GM23248 (cell line): Measurements from ENCODE around the gene JUND. TPM values are rescaled to one million over a fixed set of nuclear protein-coding genes. Genes with fewer than 3 reads are reported as not detected.

Source experiments
- DNase-seq: peaks from one replicate; pipeline ENCODE4 v3.0.0-alpha.2; 2015
- H2AFZ ChIP-seq: fragments of 200-600 bp; sonication (generic); 2 replicates; pipeline ENCODE4 v1.6.1; 2016; ENCODE audit warnings: antibody characterized with exemption
- H3F3A ChIP-seq: fragments of 200-600 bp; sonication (generic); 2 replicates; pipeline ENCODE4 v1.6.1; 2016; ENCODE audit warnings: mild to moderate bottlenecking, antibody characterized with exemption, mixed run types; ENCODE audit not compliant: insufficient read depth
- H3K27ac ChIP-seq: fragments of 200-600 bp; sonication (generic); 2 replicates; pipeline ENCODE4 v1.5.1; 2016; ENCODE audit warnings: mild to moderate bottlenecking
- H3K27me3 ChIP-seq: fragments of 200-600 bp; sonication (generic); replicated peaks from 2 replicates; pipeline ENCODE4 v1.6.1; 2016; ENCODE audit warnings: mild to moderate bottlenecking; ENCODE audit not compliant: insufficient read depth
- H3K36me3 ChIP-seq: fragments of 200-600 bp; sonication (generic); 2 replicates; pipeline ENCODE4 v1.6.1; 2016; ENCODE audit warnings: low read depth, mild to moderate bottlenecking
- H3K4me1 ChIP-seq: fragments of 200-600 bp; sonication (generic); 2 replicates; pipeline ENCODE4 v1.6.1; 2016; ENCODE audit warnings: mild to moderate bottlenecking; ENCODE audit not compliant: insufficient read depth
- H3K4me2 ChIP-seq: fragments of 200-600 bp; sonication (generic); one replicate; pipeline ENCODE4 v1.6.1; 2016; ENCODE audit warnings: mild to moderate bottlenecking; ENCODE audit not compliant: unreplicated experiment
- H3K4me3 ChIP-seq: fragments of 200-600 bp; sonication (generic); 2 replicates; pipeline ENCODE4 v1.5.1; 2016; ENCODE audit warnings: mild to moderate bottlenecking
- H3K79me2 ChIP-seq: fragments of 200-600 bp; sonication (generic); 2 replicates; pipeline ENCODE4 v1.6.1; 2016; ENCODE audit warnings: mild to moderate bottlenecking; ENCODE audit not compliant: insufficient read depth
- H3K9ac ChIP-seq: fragments of 200-600 bp; sonication (generic); 2 replicates; pipeline ENCODE4 v1.6.1; 2016; ENCODE audit warnings: mild to moderate bottlenecking
- H3K9me2 ChIP-seq: fragments of 200-600 bp; sonication (generic); 2 replicates; pipeline ENCODE4 v1.6.1; 2016; ENCODE audit warnings: mixed run types, mild to moderate bottlenecking, moderate library complexity; ENCODE audit not compliant: insufficient read depth
- H3K9me3 ChIP-seq: fragments of 200-600 bp; sonication (generic); one replicate; pipeline ENCODE4 v1.6.1; 2017; ENCODE audit warnings: low read depth
- H4K20me1 ChIP-seq: fragments of 200-600 bp; sonication (generic); 2 replicates; pipeline ENCODE4 v1.6.0; 2016; ENCODE audit not compliant: insufficient read depth
- EZH2 ChIP-seq: fragments of 200-600 bp; sonication (generic); IDR thresholded peaks from 2 replicates; pipeline ENCODE4 v1.6.1; 2018; ENCODE audit warnings: antibody characterized with exemption, mild to moderate bottlenecking; ENCODE audit not compliant: insufficient read depth, poor library complexity, severe bottlenecking
- EZH2phosphoT487 ChIP-seq: fragments of 200-600 bp; sonication (generic); IDR thresholded peaks from 2 replicates; pipeline ENCODE4 v1.6.1; 2018; ENCODE audit warnings: antibody characterized with exemption, moderate library complexity, mild to moderate bottlenecking, low read depth; ENCODE audit not compliant: insufficient read depth
- WGBS, 2 experiments: methylation state at CpG; one replicate each; pipeline ENCODE4 v1.1.6; 2015 to 2017; ENCODE audit warnings: low lambda C conversion rate in 2 of 2, low coverage in 1 of 2; ENCODE audit errors: missing lambda C conversion rate in 2 of 2; 5-methylcytosine and 5-hydroxymethylcytosine counted together
- in situ Hi-C: fragments of 300-500 bp; cut with MboI; formaldehyde crosslinking; loops from 2 replicates; pipeline ENCODE4 v1.15.0; 2020
- polyA plus RNA-seq: library from polyadenylated mRNA; unstranded; fragments of >200 nt; fragmentation: Nextera tagmentation; extraction: Ambion mirVana; gene quantifications from 2 replicates; pipeline ENCODE4 v1.2.1, GENCODE V29; 2016
- total RNA-seq: library from RNA; depleted of rRNA; stranded (reverse); fragments of >200 nt; shearing (Covaris generic); gene quantifications from 2 replicates; pipeline ENCODE4 v1.2.3, GENCODE V29; 2014

JUND gene
- total and polyA plus RNA-seq, 2 experiments from 2014 or later: 15.3 to 172 TPM

DNA sequence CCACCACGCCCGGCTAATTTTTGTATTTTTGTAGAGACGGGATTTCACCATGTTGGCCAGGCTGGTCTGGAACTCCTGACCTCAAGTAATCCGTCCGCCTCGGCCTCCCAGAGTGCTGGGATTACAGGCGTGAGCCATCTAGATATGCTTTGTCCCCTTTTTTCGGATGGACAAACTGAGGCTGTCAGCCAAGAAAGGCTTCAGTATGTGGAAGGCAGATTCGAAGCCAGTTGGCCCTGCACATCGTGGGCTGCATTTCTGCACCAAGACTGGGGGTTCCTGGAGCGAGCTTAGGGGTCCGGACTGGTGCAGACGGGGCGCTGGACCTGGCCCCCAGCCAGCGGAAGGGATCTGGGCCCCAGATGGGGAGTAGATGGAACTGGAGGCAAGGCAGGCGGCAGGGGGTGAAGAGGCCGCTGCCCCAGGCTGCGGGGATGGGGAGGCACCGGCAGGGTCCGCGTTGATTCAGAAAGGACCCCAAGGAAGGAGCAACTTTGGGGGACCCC, 9.7 kb upstream of the JUND start:
- no peaks in the 10 kb centered on the region for H3K79me2 ChIP-seq
- peaks cover 12% of the 10 kb centered on the region; the same call in 1 of the 2 replicates for H3K4me1 ChIP-seq
- no peaks in the 10 kb centered on the region for H3K27me3 ChIP-seq
- peak overlapping the region; percentile 63 for H2AFZ ChIP-seq
- H3K27ac ChIP-seq: peak overlapping the region; percentile 88
- H3K9me2 ChIP-seq: no peaks in the 10 kb centered on the region
- H3K9ac ChIP-seq: peak overlapping the region; percentile 94
- H3K9me3 ChIP-seq: no peaks in the 10 kb centered on the region
- DNase-seq: no peak
- in situ Hi-C loops: no loop called here
- TF ChIP-seq EZH2: no peak
- no peak for TF ChIP-seq EZH2phosphoT487
- peak overlapping the region; percentile 72 for H3K4me3 ChIP-seq
- 28 to 30% methylated on average over 21 of the region's 21 CpGs for WGBS, 2 experiments
- H3F3A ChIP-seq: peaks cover 17% of the 10 kb centered on the region
- H4K20me1 ChIP-seq: no peaks in the 10 kb centered on the region
- no peaks in the 10 kb centered on the region for H3K36me3 ChIP-seq
- H3K4me2 ChIP-seq: peak overlapping the region; percentile 92

- Histone ChIP-seq H3K4me3 (no peak overlapping the region), H4K20me1 (no peaks in the 10 kb centered on the region), H3F3A (peaks cover 17% of the 10 kb centered on the region), H3K4me2 (no peak overlapping the region), H3K79me2 (no peaks in the 10 kb centered on the region), H3K9me2 (no peaks in the 10 kb centered on the region), H3K9me3 (no peaks in the 10 kb centered on the region), H3K4me1 (peaks cover 12% of the 10 kb centered on the region; the same call in 1 of the 2 replicates), H3K27ac (peak overlapping the region; percentile 12; the same call in 1 of the 2 replicates), H2AFZ (no peak overlapping the region), H3K27me3 (no peaks in the 10 kb centered on the region), H3K36me3 (no peaks in the 10 kb centered on the region), H3K9ac (no peak overlapping the region)
- in situ Hi-C loops: no loop called here
- TF ChIP-seq EZH2 (no peak), EZH2phosphoT487 (no peak)
- DNase-seq: peak; percentile 39
- 42 to 43% methylated on average over 13 to 14 of the region's 14 CpGs for WGBS, 2 experiments
Observed at GRCh38 chr19:18290302-18291018, 9.0 kb upstream of the JUND start.

- Histone ChIP-seq H3K9ac (no peak overlapping the region), H3K4me1 (peaks cover 12% of the 10 kb centered on the region; the same call in 1 of the 2 replicates), H3K27me3 (no peaks in the 10 kb centered on the region), H3K9me3 (no peaks in the 10 kb centered on the region), H3K4me3 (no peak overlapping the region), H3K36me3 (no peaks in the 10 kb centered on the region), H3K4me2 (no peak overlapping the region), H3K79me2 (no peaks in the 10 kb centered on the region), H3K9me2 (no peaks in the 10 kb centered on the region), H2AFZ (no peak overlapping the region), H3K27ac (0 out of 2 replicates have a peak overlapping the region, but pooled peaks have one; percentile 12), H4K20me1 (no peaks in the 10 kb centered on the region), H3F3A (peaks cover 19% of the 10 kb centered on the region)
- 50 to 55% methylated on average over 12 of the region's 12 CpGs for WGBS, 2 experiments
- DNase-seq: peak; percentile 22
- TF ChIP-seq EZH2phosphoT487 (no peak), EZH2 (no peak)
- in situ Hi-C loops: no loop called here
Observed at GRCh38 chr19:18289471-18290301, 8.3 kb upstream of the JUND start.

- H3F3A ChIP-seq: peaks cover 21% of the 10 kb centered on the region
- WGBS, 2 experiments: 60 to 72% methylated on average over 24 to 26 of the region's 26 CpGs
- H3K4me2 ChIP-seq: no peak overlapping the region
- H3K9ac ChIP-seq: no peak overlapping the region
- no peak overlapping the region for H3K4me3 ChIP-seq
- in situ Hi-C loops: no loop called here
- no peak for DNase-seq
- no peaks in the 10 kb centered on the region for H3K27me3 ChIP-seq
- H3K9me3 ChIP-seq: no peaks in the 10 kb centered on the region
- peaks cover 7% of the 10 kb centered on the region; the same call in 1 of the 2 replicates for H3K4me1 ChIP-seq
- no peaks in the 10 kb centered on the region for H3K36me3 ChIP-seq
- H4K20me1 ChIP-seq: no peaks in the 10 kb centered on the region
- H3K27ac ChIP-seq: no peak overlapping the region
- TF ChIP-seq EZH2phosphoT487 (no peak), EZH2 (no peak)
- no peaks in the 10 kb centered on the region for H3K79me2 ChIP-seq
- H2AFZ ChIP-seq: no peak overlapping the region
- no peaks in the 10 kb centered on the region for H3K9me2 ChIP-seq
Observed at GRCh38 chr19:18287836-18288772, 6.7 kb upstream of the JUND start.
